Stimulated activated CD8-positive, alpha-beta memory T cell treated with anti-CD3 and anti-CD28 coated beads, Interleukin-12 subunit alpha, Interleukin-12 subunit beta, amount 100 ng/mL, for 24 hours (primary cell): ENCODE results near the gene MGAT5.

Experiments used
- DNase-seq: peaks from one replicate; pipeline ENCODE4 v3.0.0-alpha.2; 2020; ENCODE audit errors: extremely low read depth

MGAT5 gene

DNA sequence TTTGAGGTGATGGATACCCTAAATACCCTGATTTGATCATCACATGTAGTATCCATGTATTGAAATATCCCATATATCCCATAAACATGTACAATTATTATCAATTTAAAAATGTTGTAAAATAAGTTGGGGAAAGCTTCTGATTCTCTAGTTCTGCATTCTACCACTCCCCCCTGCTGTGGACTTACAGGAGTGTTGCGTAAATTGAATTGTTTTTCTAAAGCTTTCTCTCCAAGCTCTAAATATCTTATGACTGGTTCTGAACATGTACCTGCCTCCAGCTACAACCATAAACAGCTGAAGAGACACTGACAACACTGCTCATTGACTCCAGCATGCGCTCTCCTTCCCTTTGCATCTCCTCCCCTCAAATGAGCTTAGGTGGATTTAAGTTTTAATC lies 145.2 kb downstream of the MGAT5 start:
- no peak for DNase-seq

DNA sequence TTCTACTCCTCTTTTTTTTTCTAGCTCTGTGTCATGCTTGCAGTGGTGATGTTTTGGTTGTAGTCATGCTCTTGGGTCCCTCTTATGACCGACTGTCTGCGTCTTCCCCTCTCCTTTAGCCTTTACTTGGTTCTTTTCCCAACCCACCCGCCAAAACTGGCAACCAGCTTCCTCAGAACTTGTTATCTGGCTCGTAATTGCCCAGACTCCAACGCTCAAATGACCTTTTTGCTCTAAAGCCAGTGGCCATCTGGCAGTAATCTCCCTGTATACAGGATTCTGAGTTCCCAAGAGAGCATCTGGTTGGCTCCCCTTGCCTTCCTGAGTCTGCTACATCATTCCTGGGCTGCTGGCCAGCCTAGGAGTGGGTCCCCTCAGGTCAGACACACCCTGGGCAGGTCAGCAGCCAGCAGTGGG lies 147.2 kb downstream of the MGAT5 start:
- DNase-seq, result no peak

DNA sequence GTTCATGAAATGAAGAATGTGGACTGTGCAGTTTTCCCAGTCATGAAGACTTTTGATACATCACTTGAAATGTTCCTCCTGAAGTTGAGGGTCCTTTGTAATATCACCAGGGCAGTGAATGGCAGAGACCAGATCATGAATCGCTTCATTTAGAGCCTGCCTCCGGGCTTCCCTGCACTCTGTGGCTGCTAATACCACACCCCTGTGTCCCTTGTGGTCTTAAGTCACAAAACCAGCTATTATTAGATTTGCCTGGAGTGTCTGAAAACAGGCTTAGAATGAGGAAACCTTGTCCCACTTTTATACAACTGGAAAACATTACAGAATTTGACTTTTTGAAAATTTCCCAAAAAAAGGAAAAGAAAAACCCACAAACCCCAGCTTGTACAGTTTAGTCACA lies 147.9 kb downstream of the MGAT5 start:
- no peak for DNase-seq

DNA sequence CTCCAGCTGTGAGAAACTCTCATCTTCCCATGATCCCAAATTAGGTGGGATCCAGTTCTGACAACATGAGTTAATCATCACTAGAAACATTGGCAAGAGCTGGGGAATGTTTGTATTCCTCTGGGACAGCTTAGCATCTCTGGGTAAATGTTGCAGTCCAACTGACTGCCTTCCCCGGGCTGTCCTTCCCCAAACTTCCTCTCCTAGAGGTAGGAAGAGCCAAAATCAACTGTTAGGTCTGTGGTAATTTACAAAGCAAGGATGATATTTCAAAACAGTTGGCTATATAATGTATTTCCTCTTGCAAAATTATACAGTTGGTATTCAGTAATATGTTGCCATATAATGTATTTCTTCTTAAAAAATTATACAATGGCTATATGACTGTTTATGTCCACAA lies 148.5 kb downstream of the MGAT5 start:
- DNase-seq, result no peak

DNA sequence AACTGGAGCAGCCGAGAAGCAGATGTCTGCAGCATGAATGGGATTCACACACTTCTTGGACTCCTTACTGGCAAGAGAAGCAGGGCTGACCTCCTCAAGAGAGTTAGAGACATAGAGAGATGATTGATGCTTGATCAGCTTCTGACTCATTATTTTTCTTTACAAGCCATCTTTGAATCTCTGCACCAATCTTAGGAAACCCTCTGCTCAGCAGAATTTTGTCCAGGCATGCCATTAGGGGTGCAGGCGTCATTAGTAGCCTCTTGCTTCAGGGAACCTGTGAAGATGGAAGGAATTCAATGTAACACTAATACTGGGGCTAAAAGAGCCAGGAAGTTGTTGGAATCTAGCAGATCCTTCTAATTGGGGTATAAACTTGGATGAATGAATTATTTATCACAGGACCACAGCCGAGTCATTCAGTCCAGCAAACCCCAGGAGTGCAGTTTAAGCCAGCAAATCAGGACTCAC lies 151.8 kb downstream of the MGAT5 start:
- DNase-seq, result no peak

DNA sequence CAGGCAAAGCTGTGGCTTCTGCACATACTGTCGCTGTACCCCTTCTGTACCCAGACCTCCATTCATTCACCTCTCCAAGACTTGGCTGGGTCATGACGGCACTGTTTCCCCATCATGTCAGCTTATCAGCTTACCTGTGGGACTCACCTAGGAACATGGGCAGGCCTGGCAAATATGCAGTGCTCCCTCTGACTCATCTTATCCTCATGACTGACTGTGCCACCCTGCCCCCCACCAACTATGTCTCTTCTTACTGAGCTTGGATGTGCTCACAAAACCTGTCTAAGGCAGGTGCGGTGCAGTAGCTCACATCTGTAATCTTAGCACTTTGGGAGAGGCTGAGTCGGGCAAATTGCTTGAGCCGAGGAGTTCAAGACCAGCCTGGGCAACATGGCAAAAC lies 152.4 kb downstream of the MGAT5 start:
- DNase-seq, result no peak

DNA sequence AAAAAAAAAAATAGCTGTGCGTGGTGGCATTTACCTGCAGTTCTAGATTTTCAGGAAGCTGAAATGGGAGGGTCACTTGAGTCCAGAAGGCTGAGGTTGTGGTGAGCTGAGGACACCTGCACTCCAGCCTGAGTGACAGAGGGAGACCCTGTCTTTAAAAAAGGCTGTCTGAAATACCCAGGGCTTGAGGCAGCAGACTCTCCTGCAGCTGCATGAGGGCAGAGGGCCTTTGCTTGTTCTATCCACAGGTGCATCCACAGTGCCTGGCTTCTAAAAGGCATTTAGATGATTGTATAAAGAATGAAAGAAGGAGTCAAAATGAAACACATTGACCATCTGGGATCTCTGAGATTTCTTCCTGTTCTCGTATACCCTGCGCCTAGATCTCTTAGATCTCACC lies 152.9 kb downstream of the MGAT5 start:
- no peak for DNase-seq

DNA sequence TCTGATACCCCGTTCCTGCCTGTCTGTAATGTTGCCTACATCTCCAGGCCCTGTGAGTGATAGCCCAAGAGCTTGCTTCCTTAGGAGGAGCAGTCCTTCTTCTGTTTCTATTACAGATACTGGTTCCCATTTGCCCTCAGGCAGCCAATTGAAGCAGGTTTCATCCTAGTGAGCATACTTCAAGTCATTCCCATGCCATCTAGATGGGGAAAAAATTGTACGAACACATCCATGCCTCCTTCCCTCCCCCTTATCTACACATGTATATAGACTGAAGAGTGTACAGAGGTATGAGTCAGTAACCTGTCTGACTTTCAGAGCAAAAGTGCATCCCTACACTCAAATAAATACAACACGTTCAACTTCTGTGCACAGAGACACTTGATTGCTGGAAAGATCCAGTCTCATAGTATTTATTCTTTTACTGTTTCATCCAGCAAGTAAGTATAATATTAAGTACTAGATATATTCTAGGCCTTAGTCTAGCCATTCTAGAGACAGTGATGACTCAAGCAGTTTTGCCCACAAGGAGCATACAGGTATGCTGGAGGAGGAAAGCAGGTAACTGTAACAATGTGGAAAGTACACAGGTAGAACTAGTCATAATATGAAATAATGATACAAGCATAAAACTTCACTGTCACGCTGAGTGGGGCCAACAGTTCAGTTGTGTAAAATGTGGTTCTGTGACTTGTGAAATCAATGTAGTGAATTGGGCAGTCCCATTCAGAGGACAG lies 153.4 kb downstream of the MGAT5 start:
- DNase-seq, result no peak

DNA sequence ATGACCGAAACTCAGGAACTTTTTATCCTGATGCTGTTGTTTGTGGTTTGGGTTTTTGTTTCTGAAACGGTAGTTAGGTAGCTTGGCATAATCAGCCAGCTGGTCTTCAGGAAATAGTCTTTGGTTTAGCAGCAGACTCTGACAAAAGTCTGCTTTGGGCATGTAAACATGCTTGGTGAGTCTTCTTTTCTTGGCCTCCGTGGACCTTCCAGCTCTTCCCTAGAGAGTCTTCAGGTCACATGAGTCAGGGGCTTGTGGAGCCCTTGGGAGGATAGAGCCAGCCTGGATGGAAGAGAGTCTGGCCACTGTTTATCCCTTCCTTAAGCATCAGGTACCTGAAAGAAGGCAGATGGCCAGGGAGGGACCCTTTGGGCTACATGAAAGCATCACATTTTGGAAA lies 154.5 kb downstream of the MGAT5 start:
- DNase-seq, result no peak

DNA sequence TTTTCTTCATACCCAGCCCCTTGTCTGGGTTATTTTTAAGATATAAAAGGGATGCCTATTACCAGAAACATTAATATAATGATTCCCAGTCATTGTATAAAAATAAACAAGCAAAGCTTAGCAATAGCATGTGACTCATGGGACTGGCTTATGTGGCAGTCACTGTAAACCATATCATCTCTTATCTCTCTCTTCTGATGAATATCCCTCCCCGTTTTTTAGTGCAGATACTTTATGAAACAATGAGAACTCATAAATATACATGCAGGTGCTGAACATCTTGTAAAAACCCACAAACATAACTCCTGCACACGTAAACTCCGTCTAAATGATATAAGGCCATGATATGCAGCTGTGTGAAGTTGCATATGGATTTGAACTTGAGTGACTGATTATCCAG lies 154.9 kb downstream of the MGAT5 start:
- no peak for DNase-seq

DNA sequence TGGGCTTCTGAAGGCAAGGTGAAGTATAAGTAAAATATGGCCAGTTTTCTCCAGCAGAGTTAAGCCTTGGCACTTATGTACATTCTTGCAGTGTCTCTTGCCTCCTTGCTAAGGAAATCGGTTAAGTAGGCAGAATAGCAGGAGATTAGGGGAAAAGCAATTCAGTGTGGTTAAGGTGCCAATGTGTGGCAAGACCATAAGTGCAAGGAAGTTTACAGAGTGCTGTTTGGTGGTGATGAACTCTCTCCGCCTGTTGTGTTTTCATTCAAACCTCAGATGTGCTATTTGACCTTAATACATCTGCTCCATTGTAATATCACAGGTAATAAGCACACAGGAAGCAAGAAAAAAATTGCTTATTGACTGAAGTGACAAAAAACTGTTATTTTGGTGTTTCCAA lies 156.1 kb downstream of the MGAT5 start:
- no peak for DNase-seq

DNA sequence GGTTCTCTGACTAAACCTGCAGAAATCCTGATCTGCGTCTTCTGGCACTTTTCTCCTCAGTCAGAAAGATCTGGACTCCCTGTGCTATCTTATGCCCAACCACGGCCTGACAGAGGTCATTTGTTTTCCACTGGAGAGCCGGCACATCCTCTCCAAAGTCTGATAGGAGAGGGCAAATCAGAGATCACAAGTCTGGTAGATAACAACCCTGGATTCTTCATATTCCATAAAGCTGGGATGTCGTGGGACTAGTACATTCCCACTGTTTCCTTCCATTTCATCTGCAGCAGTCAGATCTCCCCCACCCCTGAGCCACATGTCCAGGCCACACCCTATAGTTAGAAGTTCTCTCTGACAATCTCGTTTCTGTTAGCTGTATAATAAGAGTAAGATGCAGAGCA lies 157.0 kb downstream of the MGAT5 start:
- no peak for DNase-seq

DNA sequence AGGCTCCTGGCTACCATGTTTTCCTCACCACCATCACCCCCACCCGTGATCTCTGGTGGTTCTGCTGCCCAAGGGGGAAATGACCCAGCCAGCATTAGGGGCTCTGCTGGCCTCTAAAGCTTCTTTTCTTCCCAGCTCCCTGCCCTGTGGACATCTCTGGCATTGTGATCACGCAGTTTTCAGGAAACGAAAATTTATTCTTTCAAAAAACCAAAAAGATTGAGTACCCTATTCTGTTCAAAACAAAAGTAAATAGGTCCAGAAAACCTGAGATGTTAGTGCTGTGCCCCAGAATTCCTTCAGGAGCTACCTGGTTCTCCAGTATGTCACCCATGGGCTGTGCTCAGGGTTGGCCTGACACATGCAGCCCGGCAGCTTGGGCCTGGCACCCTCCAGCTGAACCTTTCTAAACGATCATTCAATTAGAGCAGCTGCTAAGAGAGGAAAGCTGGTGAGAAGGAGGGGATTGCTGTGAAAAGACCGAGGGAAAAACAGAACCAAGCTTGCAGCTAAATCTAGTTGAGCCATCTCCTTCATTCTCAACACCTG lies 157.5 kb downstream of the MGAT5 start:
- DNase-seq, result no peak

DNA sequence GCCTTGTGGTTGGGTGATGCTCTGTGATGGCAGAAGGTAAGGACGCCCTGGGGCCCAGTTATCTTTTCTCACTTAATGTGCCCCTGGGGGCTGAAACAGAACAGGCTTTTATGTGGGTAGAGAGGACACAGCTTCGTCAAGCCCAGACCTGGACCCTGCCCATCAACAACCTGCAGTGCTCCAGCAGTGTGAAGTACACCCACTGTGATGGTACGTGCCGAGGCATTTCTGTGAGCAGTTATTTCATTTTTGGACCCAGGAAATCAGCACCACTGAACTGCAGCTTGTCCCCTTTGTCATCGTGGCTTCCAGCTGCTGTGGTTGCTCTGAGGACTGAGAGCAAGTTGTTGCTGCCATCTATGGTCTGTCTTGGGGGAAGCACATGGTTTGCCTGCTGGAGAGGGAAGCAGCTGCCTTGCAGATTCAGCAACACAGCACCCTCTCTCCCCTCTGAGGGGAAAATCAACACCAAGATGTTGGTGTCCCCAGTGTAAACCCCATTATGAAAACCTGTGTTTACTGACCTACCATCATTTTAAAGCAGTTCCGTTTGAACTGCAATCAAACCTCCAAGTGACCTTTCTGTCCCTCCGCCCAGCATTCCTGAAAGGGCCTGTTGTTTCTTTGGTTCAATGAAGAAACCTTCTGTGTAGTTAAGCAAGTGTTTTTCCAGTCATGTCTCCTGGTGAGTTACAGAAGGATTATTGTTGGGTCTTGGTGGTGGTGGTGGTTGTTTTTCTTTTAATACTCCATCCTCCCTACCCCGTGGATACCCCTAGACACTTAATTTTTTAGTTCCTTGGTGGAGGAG lies 158.2 kb downstream of the MGAT5 start:
- DNase-seq, result peak; percentile 20

DNA sequence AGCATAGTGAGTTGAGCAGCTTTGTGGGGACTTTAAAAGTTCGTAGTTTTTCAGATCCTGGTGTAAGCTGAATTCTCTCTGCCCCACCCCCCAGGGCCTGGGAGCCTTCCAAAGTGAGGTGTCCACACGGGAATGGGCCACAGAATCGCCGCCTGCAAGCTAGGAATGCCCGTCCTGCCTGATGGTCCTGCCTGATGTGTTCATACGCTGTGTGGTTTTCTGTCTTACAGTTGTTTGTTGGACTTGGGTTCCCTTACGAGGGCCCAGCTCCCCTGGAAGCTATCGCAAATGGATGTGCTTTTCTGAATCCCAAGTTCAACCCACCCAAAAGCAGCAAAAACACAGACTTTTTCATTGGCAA lies 158.7 kb downstream of the MGAT5 start:
- DNase-seq, result no peak

DNA sequence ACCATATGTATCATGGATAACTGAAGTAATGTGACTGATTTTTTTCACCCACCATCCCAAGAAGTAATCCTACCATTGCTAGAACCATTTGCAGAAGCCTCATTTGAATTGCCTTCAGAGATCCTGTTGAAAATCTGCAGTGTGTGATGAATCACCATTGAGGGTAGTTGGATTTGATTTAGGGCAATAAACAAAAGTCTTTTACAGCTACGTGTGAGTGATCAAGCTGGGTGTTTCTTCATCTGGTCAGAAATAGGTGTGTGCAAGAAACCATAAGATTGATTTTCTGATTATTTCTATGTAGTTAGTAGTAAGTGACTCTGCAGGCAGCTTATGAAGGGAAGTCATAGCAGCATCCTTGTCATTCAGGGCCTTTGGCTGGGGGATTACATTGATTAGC lies 159.6 kb downstream of the MGAT5 start:
- no peak for DNase-seq

DNA sequence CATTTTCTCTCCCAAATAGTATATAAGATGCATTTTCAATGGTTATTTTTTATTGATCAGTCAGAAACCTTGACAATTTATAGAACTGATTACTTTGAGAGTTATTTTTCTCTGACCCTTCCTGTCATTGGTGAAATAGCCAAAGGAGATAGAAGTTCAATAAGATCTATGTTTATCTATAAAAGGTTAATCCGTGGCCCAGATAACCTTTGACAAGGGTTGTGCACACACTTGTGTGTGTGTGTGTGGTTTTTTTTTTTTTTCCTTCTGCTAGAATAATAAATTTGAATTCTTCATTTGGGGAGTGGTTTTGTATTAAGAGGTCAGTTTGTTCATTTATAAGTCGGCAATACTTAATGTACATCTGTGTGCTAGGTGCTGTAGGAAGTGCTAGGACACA lies 160.0 kb downstream of the MGAT5 start:
- DNase-seq, result no peak

DNA sequence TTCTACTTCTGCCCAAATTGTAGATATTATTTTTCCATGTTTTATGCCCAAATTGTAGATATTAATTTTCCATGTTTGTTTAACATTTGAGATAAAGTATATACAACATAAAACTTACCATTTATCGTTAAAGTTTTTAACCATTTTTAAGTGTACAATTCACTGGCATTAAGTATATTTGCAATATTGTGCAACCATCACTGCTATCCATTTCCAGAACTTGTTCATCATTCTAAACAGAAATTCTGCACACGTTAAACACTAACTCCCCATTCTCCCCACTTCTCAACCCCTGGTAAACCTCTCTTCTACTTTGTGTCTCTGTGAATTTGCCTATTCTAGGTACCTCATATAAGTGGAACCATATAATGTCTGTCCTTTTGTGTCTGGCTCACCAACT lies 162.1 kb downstream of the MGAT5 start:
- no peak for DNase-seq

DNA sequence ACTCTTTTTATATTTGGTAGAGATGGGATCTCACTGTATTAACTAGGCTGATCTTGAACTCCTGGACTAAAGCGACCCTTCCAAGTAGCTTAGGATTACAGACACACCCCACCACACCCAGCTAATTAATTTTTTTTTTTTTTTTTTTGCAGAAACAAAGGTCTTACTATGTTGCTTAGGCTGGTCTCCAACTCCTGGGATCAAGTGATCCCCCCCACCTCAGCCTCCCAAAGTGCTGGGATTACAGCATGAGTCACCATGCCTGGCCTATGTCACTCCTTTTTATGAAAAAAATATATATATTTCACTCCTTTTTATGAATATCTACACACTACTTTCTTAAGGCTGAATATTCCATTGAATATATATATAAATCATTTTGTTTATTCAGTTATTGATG lies 162.8 kb downstream of the MGAT5 start:
- DNase-seq, result no peak

DNA sequence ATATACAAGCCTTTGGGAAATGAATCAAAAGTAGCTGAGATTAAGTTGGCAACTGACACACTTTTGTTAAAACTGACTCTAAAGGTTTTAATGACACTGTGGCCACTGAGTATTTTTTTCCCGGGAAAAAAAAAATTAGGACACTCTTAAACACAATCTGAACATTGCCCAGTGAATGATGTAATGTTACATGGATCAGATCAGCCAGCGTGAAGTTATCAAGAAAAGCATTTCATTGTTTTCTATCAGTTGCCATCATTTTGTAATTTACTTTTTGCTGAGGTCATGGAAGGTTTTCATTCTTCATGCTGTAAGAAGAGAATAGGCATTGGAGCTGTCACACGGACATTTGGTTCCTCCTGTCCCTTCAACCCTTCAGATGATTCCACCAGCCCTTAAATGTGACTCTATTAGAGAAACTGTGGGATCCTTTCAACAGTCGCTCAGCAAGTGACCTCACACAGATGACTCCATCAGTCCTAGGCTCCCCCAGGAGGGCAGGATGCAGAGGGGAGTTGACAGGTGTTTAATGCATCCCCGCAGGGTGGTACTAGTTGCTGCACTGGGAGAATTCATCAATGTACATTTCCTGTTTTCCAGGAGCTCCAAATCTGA lies 164.2 kb downstream of the MGAT5 start:
- no peak for DNase-seq

DNA sequence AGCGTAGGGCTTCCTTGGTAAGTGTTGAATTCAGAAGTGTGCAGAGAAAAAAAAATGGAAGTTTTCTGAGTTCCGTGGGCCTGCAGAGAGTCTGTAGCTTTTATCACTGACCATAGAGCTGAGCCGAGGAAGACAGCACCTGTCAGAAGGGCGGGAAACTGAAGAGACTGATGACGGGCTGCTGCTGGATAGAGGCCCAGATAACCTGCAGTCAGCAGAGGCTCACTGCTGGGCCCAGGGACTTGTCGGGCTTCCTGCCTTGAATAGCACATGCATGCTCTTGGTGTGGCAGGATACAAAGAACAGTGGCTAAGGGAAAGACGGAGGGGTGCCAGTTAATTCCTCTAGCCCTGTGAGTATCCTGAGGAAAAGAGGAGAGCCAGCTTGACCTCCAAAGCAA lies 166.4 kb downstream of the MGAT5 start:
- DNase-seq, result no peak

DNA sequence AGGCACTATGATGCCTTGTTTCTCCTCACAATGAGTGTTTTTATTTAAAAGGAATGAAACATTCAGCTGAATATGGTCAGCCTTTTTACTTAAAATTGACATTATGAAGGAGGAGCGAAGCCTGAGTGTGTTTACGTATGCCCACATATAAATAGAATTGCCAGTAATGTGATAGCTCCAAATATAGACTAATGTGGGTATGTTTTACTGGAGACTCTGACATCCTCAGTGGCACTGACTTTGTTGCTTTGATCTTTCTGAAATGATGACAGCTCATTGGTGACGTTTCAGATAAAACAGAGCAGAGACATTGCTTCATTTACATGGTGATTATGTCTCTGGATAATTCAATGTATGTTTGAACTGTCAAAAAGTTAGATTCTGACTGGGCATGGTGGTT lies 167.0 kb downstream of the MGAT5 start:
- no peak for DNase-seq
